ENCODE results near the gene MUC4.

Gene MUC4

GRCh38 chr3:195709676-195710085 is 102.0 kb downstream of the MUC4 start:
- DNase-seq (ENCODE audit: insufficient read length) (no peak), FAIRE-seq (no peak)
- TF ChIP-seq POLR2AphosphoS5 (IDR thresholded peaks at IDR 0.05; ENCODE audit: low read depth, low read length) (no peak), TAF1 (IDR thresholded peaks at IDR 0.05; ENCODE audit: borderline replicate concordance, low read depth, low read length) (no peak), POLR2A (IDR thresholded peaks at IDR 0.05; ENCODE audit: low read depth, low read length) (no peak)

- TF ChIP-seq POLR2AphosphoS5 (IDR thresholded peaks at IDR 0.05; ENCODE audit: low read depth, low read length): no peak
- no peak for TF ChIP-seq POLR2A (IDR thresholded peaks at IDR 0.05; ENCODE audit: low read depth, low read length)
- TF ChIP-seq TAF1 (IDR thresholded peaks at IDR 0.05; ENCODE audit: borderline replicate concordance, low read depth, low read length): no peak
- no peak for DNase-seq (ENCODE audit: insufficient read length)
- no peak for FAIRE-seq
These were observed 102.9 kb downstream of the MUC4 start for GRCh38 chr3:195708626-195709481.

- DNase-seq (ENCODE audit: insufficient read length) (no peak), FAIRE-seq (no peak)
- TF ChIP-seq TAF1 (IDR thresholded peaks at IDR 0.05; ENCODE audit: borderline replicate concordance, low read depth, low read length) (no peak), POLR2AphosphoS5 (IDR thresholded peaks at IDR 0.05; ENCODE audit: low read depth, low read length) (no peak), POLR2A (IDR thresholded peaks at IDR 0.05; ENCODE audit: low read depth, low read length) (no peak)
These were observed 103.7 kb downstream of the MUC4 start for GRCh38 chr3:195708061-195708460.

- TF ChIP-seq POLR2AphosphoS5 (IDR thresholded peaks at IDR 0.05; ENCODE audit: low read depth, low read length) (no peak), POLR2A (IDR thresholded peaks at IDR 0.05; ENCODE audit: low read depth, low read length) (no peak), TAF1 (IDR thresholded peaks at IDR 0.05; ENCODE audit: borderline replicate concordance, low read depth, low read length) (no peak)
- no peak for DNase-seq (ENCODE audit: insufficient read length)
These were observed 106.4 kb downstream of the MUC4 start for GRCh38 chr3:195705081-195705991.

GRCh38 chr3:195704433-195704999 is 107.2 kb downstream of the MUC4 start:
- FAIRE-seq: no peak
- TF ChIP-seq TAF1 (IDR thresholded peaks at IDR 0.05; ENCODE audit: borderline replicate concordance, low read depth, low read length) (no peak), POLR2A (IDR thresholded peaks at IDR 0.05; ENCODE audit: low read depth, low read length) (no peak), POLR2AphosphoS5 (IDR thresholded peaks at IDR 0.05; ENCODE audit: low read depth, low read length) (no peak)
- no peak for DNase-seq (ENCODE audit: insufficient read length)

More at GRCh38 chr3:195705081-195705991, 106.4 kb downstream of the MUC4 start:
- no peak for FAIRE-seq

GRCh38 chr3:195703776-195704175 is 108.0 kb downstream of the MUC4 start:
- no peak for DNase-seq (ENCODE audit: insufficient read length)
- FAIRE-seq: no peak
- TF ChIP-seq TAF1 (IDR thresholded peaks at IDR 0.05; ENCODE audit: borderline replicate concordance, low read depth, low read length) (no peak), POLR2AphosphoS5 (IDR thresholded peaks at IDR 0.05; ENCODE audit: low read depth, low read length) (no peak), POLR2A (IDR thresholded peaks at IDR 0.05; ENCODE audit: low read depth, low read length) (no peak)

GRCh38 chr3:195701042-195701915 is 110.5 kb downstream of the MUC4 start:
- DNase-seq (ENCODE audit: insufficient read length) (no peak), FAIRE-seq (no peak)
- TF ChIP-seq POLR2AphosphoS5 (IDR thresholded peaks at IDR 0.05; ENCODE audit: low read depth, low read length): no peak
- no peak for TF ChIP-seq POLR2A (IDR thresholded peaks at IDR 0.05; ENCODE audit: low read depth, low read length)
- no peak for TF ChIP-seq TAF1 (IDR thresholded peaks at IDR 0.05; ENCODE audit: borderline replicate concordance, low read depth, low read length)

- TF ChIP-seq POLR2A (IDR thresholded peaks at IDR 0.05; ENCODE audit: low read depth, low read length) (no peak), POLR2AphosphoS5 (IDR thresholded peaks at IDR 0.05; ENCODE audit: low read depth, low read length) (no peak), TAF1 (IDR thresholded peaks at IDR 0.05; ENCODE audit: borderline replicate concordance, low read depth, low read length) (no peak)
- DNase-seq (ENCODE audit: insufficient read length) (no peak), FAIRE-seq (no peak)
These were observed 111.4 kb downstream of the MUC4 start for GRCh38 chr3:195700319-195700718.

GRCh38 chr3:195699860-195700259 is 111.9 kb downstream of the MUC4 start:
- DNase-seq (ENCODE audit: insufficient read length) (no peak), FAIRE-seq (peak; percentile 21)
- TF ChIP-seq POLR2A (IDR thresholded peaks at IDR 0.05; ENCODE audit: low read depth, low read length): no peak
- TF ChIP-seq TAF1 (IDR thresholded peaks at IDR 0.05; ENCODE audit: borderline replicate concordance, low read depth, low read length): no peak
- no peak for TF ChIP-seq POLR2AphosphoS5 (IDR thresholded peaks at IDR 0.05; ENCODE audit: low read depth, low read length)

GRCh38 chr3:195699388-195699771 is 112.3 kb downstream of the MUC4 start:
- no peak for TF ChIP-seq TAF1 (IDR thresholded peaks at IDR 0.05; ENCODE audit: borderline replicate concordance, low read depth, low read length)
- TF ChIP-seq POLR2A (IDR thresholded peaks at IDR 0.05; ENCODE audit: low read depth, low read length): no peak
- TF ChIP-seq POLR2AphosphoS5 (IDR thresholded peaks at IDR 0.05; ENCODE audit: low read depth, low read length): no peak
- DNase-seq (ENCODE audit: insufficient read length) (no peak), FAIRE-seq (no peak)

All from GM12892 (cell line).